BLaER1 (cell line): ENCODE results near the gene NCKAP5.
A peak's percentile ranks its signal among the peaks of the same experiment; 100 is the strongest.

Source experiments
- H3K27ac ChIP-seq: shearing (Covaris generic); formaldehyde crosslinking; 2 replicates; pipeline ENCODE4 v1.8.1; 2022
- H3K27me3 ChIP-seq: shearing (Covaris generic); formaldehyde crosslinking; 2 replicates; pipeline ENCODE4 v1.8.1; 2022
- H3K36me3 ChIP-seq: shearing (Covaris generic); formaldehyde crosslinking; 2 replicates; pipeline ENCODE4 v1.8.1; 2022
- H3K4me1 ChIP-seq: shearing (Covaris generic); formaldehyde crosslinking; 2 replicates; pipeline ENCODE4 v1.8.1; 2022
- H3K4me2 ChIP-seq: shearing (Covaris generic); formaldehyde crosslinking; 2 replicates; pipeline ENCODE4 v1.8.1; 2022
- H3K4me3 ChIP-seq: shearing (Covaris generic); formaldehyde crosslinking; 2 replicates; pipeline ENCODE4 v1.8.1; 2022
- H3K9ac ChIP-seq: shearing (Covaris generic); formaldehyde crosslinking; 2 replicates; pipeline ENCODE4 v1.8.1; 2022
- H3K9me3 ChIP-seq: shearing (Covaris generic); formaldehyde crosslinking; 2 replicates; pipeline ENCODE4 v1.8.1; 2022
- H4K20me1 ChIP-seq: shearing (Covaris generic); formaldehyde crosslinking; 2 replicates; pipeline ENCODE4 v1.8.1; 2022
- Cebpa-rat ChIP-seq: shearing (Covaris generic); IDR thresholded peaks from 2 replicates; pipeline ENCODE4 v1.8.1; 2022

The NCKAP5 gene

GRCh38 chr2:133561045-133561852, 7.0 kb downstream of the NCKAP5 start:
- no peaks in the 10 kb centered on the region for H4K20me1 ChIP-seq
- H3K27me3 ChIP-seq = peaks cover 11% of the 10 kb centered on the region
- peaks cover 26% of the 10 kb centered on the region for H3K4me1 ChIP-seq
- H3K9me3 ChIP-seq = peaks cover 2% of the 10 kb centered on the region; the same call in 1 of the 2 replicates
- no peak for TF ChIP-seq Cebpa-rat
- no peak overlapping the region for H3K27ac ChIP-seq
- no peaks in the 10 kb centered on the region for H3K36me3 ChIP-seq
- H3K4me2 ChIP-seq = no peak overlapping the region
- no peak overlapping the region for H3K4me3 ChIP-seq
- no peak overlapping the region for H3K9ac ChIP-seq

DNA sequence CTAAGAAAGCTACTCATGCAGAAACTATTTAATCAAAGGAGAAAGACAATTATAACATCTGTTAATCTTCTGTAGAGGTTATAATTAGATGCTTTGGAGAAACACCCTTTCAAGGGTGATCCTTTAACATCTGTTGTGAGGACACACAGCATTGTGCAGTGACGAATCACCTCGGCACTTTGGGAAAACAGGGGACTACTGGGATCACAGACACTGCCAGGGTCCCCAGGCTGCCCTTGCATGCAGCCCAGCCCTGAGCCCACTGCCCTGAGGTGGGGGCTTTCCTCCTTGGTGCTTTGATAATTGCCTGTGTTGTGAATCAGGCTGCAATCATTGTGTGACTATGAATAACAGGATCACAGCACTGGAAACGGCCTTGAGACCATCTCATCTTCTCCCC, 10.6 kb downstream of the NCKAP5 start:
- no peaks in the 10 kb centered on the region for H3K27me3 ChIP-seq

GRCh38 chr2:133553838-133554408, 14.3 kb downstream of the NCKAP5 start:
- Histone ChIP-seq H3K36me3 (no peaks in the 10 kb centered on the region), H3K4me3 (no peak overlapping the region), H3K4me2 (no peak overlapping the region), H3K9ac (no peak overlapping the region), H3K27ac (no peak overlapping the region), H3K27me3 (no peaks in the 10 kb centered on the region), H3K9me3 (no peaks in the 10 kb centered on the region; the same call in 1 of the 2 replicates), H4K20me1 (no peaks in the 10 kb centered on the region), H3K4me1 (0 out of 2 replicates have a peak, but pooled peaks cover 5% of the 10 kb centered on the region)
- TF ChIP-seq Cebpa-rat = no peak

More for the DNA sequence above, 10.6 kb downstream of the NCKAP5 start:
- H3K4me3 ChIP-seq = no peak overlapping the region
- no peak overlapping the region for H3K27ac ChIP-seq
- no peak overlapping the region for H3K9ac ChIP-seq
- H4K20me1 ChIP-seq = no peaks in the 10 kb centered on the region
- H3K4me1 ChIP-seq = peaks cover 5% of the 10 kb centered on the region; the same call in 1 of the 2 replicates
- H3K4me2 ChIP-seq = peak overlapping the region; percentile 16
- TF ChIP-seq Cebpa-rat = no peak
- H3K36me3 ChIP-seq = no peaks in the 10 kb centered on the region
- H3K9me3 ChIP-seq = no peaks in the 10 kb centered on the region; the same call in 1 of the 2 replicates

DNA sequence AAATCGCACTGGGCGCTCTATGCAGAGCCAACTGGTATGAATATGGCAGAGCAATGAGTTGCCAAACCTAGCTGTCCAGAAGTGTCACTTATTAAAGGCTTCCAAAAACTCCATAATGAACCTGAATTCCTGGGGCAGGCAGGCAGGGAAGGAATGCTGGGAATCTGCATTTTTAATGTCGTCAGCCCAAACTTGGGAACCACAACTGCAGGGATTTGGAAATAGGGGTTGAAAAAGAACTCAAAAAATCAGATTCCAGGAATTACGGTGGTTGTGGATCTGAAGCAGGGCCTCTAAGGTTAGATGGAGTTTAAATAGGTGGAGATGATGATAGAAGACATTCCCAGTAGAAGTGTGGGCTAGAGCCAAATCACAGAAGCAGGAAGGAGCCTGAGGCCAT, 15.0 kb downstream of the NCKAP5 start:
- Histone ChIP-seq H3K27me3 (no peaks in the 10 kb centered on the region), H3K27ac (no peak overlapping the region), H3K9me3 (no peaks in the 10 kb centered on the region; the same call in 1 of the 2 replicates), H3K9ac (no peak overlapping the region), H3K4me3 (no peak overlapping the region), H3K4me1 (0 out of 2 replicates have a peak, but pooled peaks cover 5% of the 10 kb centered on the region), H3K36me3 (no peaks in the 10 kb centered on the region), H4K20me1 (no peaks in the 10 kb centered on the region), H3K4me2 (no peak overlapping the region)
- TF ChIP-seq Cebpa-rat = no peak

- H3K27me3 ChIP-seq = no peaks in the 10 kb centered on the region
- no peak overlapping the region for H3K4me3 ChIP-seq
- H3K4me2 ChIP-seq = no peak overlapping the region
- H4K20me1 ChIP-seq = no peaks in the 10 kb centered on the region
- H3K9ac ChIP-seq = no peak overlapping the region
- no peaks in the 10 kb centered on the region for H3K36me3 ChIP-seq
- no peak for TF ChIP-seq Cebpa-rat
- H3K9me3 ChIP-seq = no peaks in the 10 kb centered on the region; the same call in 1 of the 2 replicates
- H3K27ac ChIP-seq = no peak overlapping the region
- H3K4me1 ChIP-seq = 0 out of 2 replicates have a peak, but pooled peaks cover 4% of the 10 kb centered on the region
Measured at GRCh38 chr2:133552821-133553220, 15.4 kb downstream of the NCKAP5 start.

GRCh38 chr2:133541797-133542196, 26.5 kb downstream of the NCKAP5 start:
- no peaks in the 10 kb centered on the region for H3K36me3 ChIP-seq
- peaks cover 9% of the 10 kb centered on the region; the same call in 1 of the 2 replicates for H3K4me1 ChIP-seq
- H4K20me1 ChIP-seq = no peaks in the 10 kb centered on the region
- H3K9ac ChIP-seq = no peak overlapping the region
- H3K4me3 ChIP-seq = no peak overlapping the region
- H3K4me2 ChIP-seq = no peak overlapping the region
- no peak overlapping the region for H3K27ac ChIP-seq
- peaks cover 5% of the 10 kb centered on the region; the same call in 1 of the 2 replicates for H3K9me3 ChIP-seq
- H3K27me3 ChIP-seq = no peaks in the 10 kb centered on the region
- no peak for TF ChIP-seq Cebpa-rat

DNA sequence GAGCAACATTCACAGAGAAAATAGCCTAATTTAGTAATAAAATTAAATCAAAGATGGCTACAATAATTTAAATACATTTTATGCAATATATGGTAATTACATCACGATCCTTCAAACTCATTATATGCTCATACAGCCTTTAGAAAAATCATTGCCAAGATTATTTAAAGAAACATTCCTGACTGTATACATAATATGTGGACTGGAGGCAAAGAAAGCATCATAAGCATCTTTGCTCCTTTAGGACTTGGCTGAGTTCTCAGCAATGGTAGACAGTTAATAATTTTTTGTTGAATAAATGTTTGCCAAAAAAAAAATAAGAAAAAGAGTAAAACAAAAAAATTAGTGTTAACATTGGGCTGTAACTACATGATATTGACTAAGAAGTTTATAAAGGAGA, 26.9 kb downstream of the NCKAP5 start:
- Histone ChIP-seq H4K20me1 (no peaks in the 10 kb centered on the region), H3K4me2 (no peak overlapping the region), H3K27ac (no peak overlapping the region)

DNA sequence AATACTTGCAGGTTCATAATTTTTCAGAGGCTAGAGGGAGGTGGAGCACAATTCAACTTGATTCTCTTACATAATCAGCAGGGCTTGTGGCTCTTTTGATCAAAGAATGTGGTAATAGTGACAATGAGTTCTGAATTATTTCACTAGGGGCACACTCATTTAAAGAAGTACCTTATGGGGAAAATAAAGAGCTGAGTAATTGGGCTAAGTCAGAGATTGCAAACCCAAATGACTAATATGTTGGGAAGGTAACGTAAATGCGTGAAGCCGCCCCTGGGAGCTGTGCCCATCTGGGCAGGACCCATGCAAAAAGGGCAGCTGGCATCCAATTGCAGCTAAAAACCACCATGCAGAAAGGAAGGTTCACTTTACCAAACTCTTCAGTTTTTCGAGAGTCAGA, 35.3 kb downstream of the NCKAP5 start:
- H3K36me3 ChIP-seq = no peaks in the 10 kb centered on the region
- no peak overlapping the region for H3K9ac ChIP-seq
- H4K20me1 ChIP-seq = no peaks in the 10 kb centered on the region
- H3K27ac ChIP-seq = no peak overlapping the region
- no peaks in the 10 kb centered on the region for H3K4me1 ChIP-seq
- H3K9me3 ChIP-seq = no peaks in the 10 kb centered on the region
- no peak for TF ChIP-seq Cebpa-rat
- H3K4me2 ChIP-seq = no peak overlapping the region
- no peak overlapping the region for H3K4me3 ChIP-seq
- no peaks in the 10 kb centered on the region for H3K27me3 ChIP-seq

More for the DNA sequence above, 26.9 kb downstream of the NCKAP5 start:
- Histone ChIP-seq H3K4me1 (peaks cover 7% of the 10 kb centered on the region; the same call in 1 of the 2 replicates), H3K36me3 (no peaks in the 10 kb centered on the region), H3K27me3 (no peaks in the 10 kb centered on the region), H3K4me3 (no peak overlapping the region), H3K9ac (no peak overlapping the region), H3K9me3 (peaks cover 1% of the 10 kb centered on the region; the same call in 1 of the 2 replicates)
- no peak for TF ChIP-seq Cebpa-rat

GRCh38 chr2:133531382-133531781, 36.9 kb downstream of the NCKAP5 start:
- Histone ChIP-seq H3K4me2 (no peak overlapping the region), H3K9me3 (no peaks in the 10 kb centered on the region), H3K4me1 (no peaks in the 10 kb centered on the region)

DNA sequence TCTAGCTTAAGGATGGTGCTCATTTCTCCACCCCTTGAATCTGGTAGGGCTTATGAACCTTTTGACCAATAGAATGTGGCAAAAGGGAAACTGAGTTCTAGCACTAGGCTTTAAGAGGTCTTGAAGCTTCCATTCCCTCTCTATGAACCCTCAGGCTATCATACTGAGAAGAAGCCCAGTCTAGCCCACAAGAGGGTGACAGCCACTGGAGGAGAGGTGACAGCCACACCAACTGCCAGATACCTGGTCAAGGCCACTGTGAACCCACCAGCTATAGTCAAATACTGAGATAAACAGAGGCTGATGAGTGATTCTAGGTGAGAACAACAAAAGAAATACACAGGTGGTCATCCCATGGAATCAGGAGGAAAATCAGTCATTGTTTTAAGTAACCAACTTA, 37.6 kb downstream of the NCKAP5 start:
- no peak overlapping the region for H3K27ac ChIP-seq
- no peak overlapping the region for H3K9ac ChIP-seq
- no peaks in the 10 kb centered on the region for H3K27me3 ChIP-seq
- H3K4me2 ChIP-seq = no peak overlapping the region
- H3K4me1 ChIP-seq = no peaks in the 10 kb centered on the region
- H3K4me3 ChIP-seq = no peak overlapping the region
- H3K9me3 ChIP-seq = no peaks in the 10 kb centered on the region
- no peaks in the 10 kb centered on the region for H4K20me1 ChIP-seq
- H3K36me3 ChIP-seq = no peaks in the 10 kb centered on the region
- TF ChIP-seq Cebpa-rat = no peak

More at GRCh38 chr2:133531382-133531781, 36.9 kb downstream of the NCKAP5 start:
- no peaks in the 10 kb centered on the region for H3K36me3 ChIP-seq
- H4K20me1 ChIP-seq = no peaks in the 10 kb centered on the region
- TF ChIP-seq Cebpa-rat = no peak
- no peaks in the 10 kb centered on the region for H3K27me3 ChIP-seq
- no peak overlapping the region for H3K27ac ChIP-seq
- H3K4me3 ChIP-seq = no peak overlapping the region
- no peak overlapping the region for H3K9ac ChIP-seq
